Caco-2 (cell line): ENCODE measurements around the gene SMIM34. TPM values are rescaled to one million over a fixed set of nuclear protein-coding genes. Genes with fewer than 3 reads are reported as not detected.
A peak's percentile ranks its signal among the peaks of the same experiment; 100 is the strongest.
"Not testable (repeated sequence)": the region's sequence is repeated elsewhere in the genome, so short reads cannot be mapped to it uniquely, and the experiment has no call there.

Source experiments
- BruUV-seq: library from RNA; stranded (reverse); fragments of 400-500 nt; replicated peaks from 2 replicates; lab custom pipeline; 2021; lab: Mats Ljungman, UMichigan
- CTCF ChIA-PET: fragments of 300-600 bp; sonication (Branson Sonifier 250); formaldehyde crosslinking; loops from one replicate; lab custom pipeline; 2022; ENCODE audit warnings: antibody characterized with exemption; lab: Charles Lee
- POLR2A ChIA-PET: fragments of 300-600 bp; sonication (Branson Sonifier 250); formaldehyde crosslinking; loops from one replicate; lab custom pipeline; 2022; ENCODE audit warnings: antibody characterized with exemption; lab: Charles Lee
- DNase-seq, 2 experiments: peaks; one replicate each; pipeline versions ENCODE4 v3.0.0 to v3.0.0-alpha.2; 2020 to 2022
- H3K27me3 ChIP-seq: replicated peaks from 2 replicates; pipeline ENCODE4 v1.6.0; 2011; ENCODE audit warnings: low read length; ENCODE audit not compliant: control insufficient read depth, insufficient read depth
- H3K36me3 ChIP-seq: 2 replicates; pipeline ENCODE4 v1.5.1; 2011; ENCODE audit warnings: low read length; ENCODE audit not compliant: control insufficient read depth, insufficient read depth
- H3K4me1 ChIP-seq: fragments of 250-450 bp; sonication (Bioruptor Pico); 2 replicates; pipeline ENCODE4 v1.5.1; 2020; ENCODE audit warnings: mild to moderate bottlenecking
- H3K4me3 ChIP-seq: 2 replicates; pipeline ENCODE4 v1.5.1; 2011; ENCODE audit warnings: low read depth, mild to moderate bottlenecking, control low read depth, low read length
- H3K9me3 ChIP-seq: fragments of 250-450 bp; sonication (Bioruptor Pico); 2 replicates; pipeline ENCODE4 v1.5.1; 2020; ENCODE audit warnings: mild to moderate bottlenecking, moderate library complexity
- H3K27ac Mint-ChIP-seq: one replicate; pipeline ENCODE4 v1.8.0; 2022; ENCODE audit warnings: mixed read lengths; ENCODE audit not compliant: unreplicated experiment
- H3K27me3 Mint-ChIP-seq: one replicate; pipeline ENCODE4 v1.8.0; 2022; ENCODE audit warnings: mixed read lengths; ENCODE audit not compliant: insufficient read depth, unreplicated experiment
- H3K36me3 Mint-ChIP-seq: one replicate; pipeline ENCODE4 v1.8.0; 2022; ENCODE audit warnings: mild to moderate bottlenecking, mixed read lengths; ENCODE audit not compliant: insufficient read depth, unreplicated experiment
- H3K4me1 Mint-ChIP-seq: one replicate; pipeline ENCODE4 v1.8.0; 2022; ENCODE audit warnings: low read depth, mixed read lengths; ENCODE audit not compliant: unreplicated experiment
- H3K4me3 Mint-ChIP-seq: one replicate; pipeline ENCODE4 v1.8.0; 2022; ENCODE audit warnings: mild to moderate bottlenecking, moderate library complexity, mixed read lengths; ENCODE audit not compliant: unreplicated experiment
- H3K9me3 Mint-ChIP-seq: one replicate; pipeline ENCODE4 v1.8.0; 2022; ENCODE audit warnings: mixed read lengths; ENCODE audit not compliant: unreplicated experiment
- CTCF ChIP-seq, 2 experiments: fragments of 200-600 bp in 1 of 2; IDR thresholded peaks; 1 replicate in 1 of 2; 2 replicates in 1 of 2; pipeline versions ENCODE4 v1.5.1 to v1.8.0; 2011 to 2022; ENCODE audit warnings: antibody characterized with exemption in 1 of 2, control low read depth in 1 of 2, inconsistent platforms in 1 of 2, low read depth in 1 of 2, low read length in 1 of 2, mild to moderate bottlenecking in 1 of 2, moderate library complexity in 1 of 2; ENCODE audit not compliant: insufficient read depth in 1 of 2, severe bottlenecking in 1 of 2, unreplicated experiment in 1 of 2
- intact Hi-C: fragments of 100-400 bp; cut with micrococcal nuclease; formaldehyde crosslinking; loops from one replicate; pipeline ENCODE4 v1.10.0; 2022; ENCODE audit not compliant: unreplicated experiment
- total RNA-seq: library from RNA; stranded (reverse); gene quantifications from 2 replicates; pipeline ENCODE4 v1.2.3, GENCODE V29; 2022

Gene SMIM34
- total RNA-seq, 1 experiment from 2014 or later, result not detected

- POLR2A ChIA-PET, H3K9me3 ChIP-seq, H3K27me3 Mint-ChIP-seq, H3K4me1 ChIP-seq, H3K36me3 Mint-ChIP-seq, CTCF ChIA-PET, H3K9me3 Mint-ChIP-seq, H3K36me3 ChIP-seq, H3K27ac Mint-ChIP-seq, H3K27me3 ChIP-seq, DNase-seq, H3K4me3 ChIP-seq, H3K4me3 Mint-ChIP-seq, intact Hi-C loops, H3K4me1 Mint-ChIP-seq: not testable (repeated sequence)
- BruUV-seq, result TSS peak; percentile 87
These were observed 48.7 kb downstream of the SMIM34 start, which contains the start of gene SMIM11 for GRCh38 chr21:34374940-34375618. Gene SMIM11, plus strand, starts transcription at chr21:34375507. Its CDS starts 3,998 bp downstream, at chr21:34379505.

GRCh38 chr21:34374462-34374861 lies 49.3 kb downstream of the SMIM34 start:
- H3K36me3 Mint-ChIP-seq, POLR2A ChIA-PET, intact Hi-C loops, DNase-seq, H3K9me3 ChIP-seq, H3K27me3 Mint-ChIP-seq, H3K27me3 ChIP-seq, H3K4me1 ChIP-seq, H3K4me1 Mint-ChIP-seq, H3K4me3 Mint-ChIP-seq, H3K27ac Mint-ChIP-seq, BruUV-seq, H3K4me3 ChIP-seq, H3K36me3 ChIP-seq, H3K9me3 Mint-ChIP-seq: not testable (repeated sequence)
- CTCF ChIA-PET, result interaction anchor here (0.7 kb wide), 1 partner anchor 364 kb away, joined by 3 read pairs; no protein-coding TSS in a partner anchor

DNA sequence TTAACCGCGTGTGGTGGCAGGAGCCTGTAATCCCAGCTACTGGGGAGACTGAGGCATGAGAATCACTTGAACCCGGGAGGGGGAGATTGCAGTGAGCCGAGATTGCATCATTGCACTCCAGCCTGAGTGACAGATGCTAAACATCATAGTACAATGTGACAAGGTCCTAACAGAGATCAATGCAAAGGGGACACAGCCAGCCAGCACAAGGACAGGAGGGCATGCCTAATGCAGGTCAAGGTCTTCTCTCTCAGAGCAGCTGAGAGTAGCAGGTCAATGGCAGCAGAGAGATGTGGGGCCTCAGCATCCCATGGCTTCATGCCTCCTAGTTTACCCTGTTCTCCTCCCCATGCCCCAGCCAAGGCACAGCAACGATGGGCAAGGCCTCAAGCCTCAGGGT lies 51.4 kb downstream of the SMIM34 start:
- no peaks in the 10 kb centered on the region for H3K27me3 Mint-ChIP-seq
- intact Hi-C loops, result no loop called here
- DNase-seq, result no peak
- no peaks in the 10 kb centered on the region for H3K9me3 Mint-ChIP-seq
- H3K36me3 Mint-ChIP-seq, result no peaks in the 10 kb centered on the region
- no peaks in the 10 kb centered on the region for H3K27me3 ChIP-seq
- ChIA-PET CTCF (no interaction called here), POLR2A (no interaction called here)
- no TSS peak for BruUV-seq
- H3K4me3 ChIP-seq, result no peak overlapping the region
- no peaks in the 10 kb centered on the region for H3K9me3 ChIP-seq
- H3K4me1 ChIP-seq, result peaks cover 5% of the 10 kb centered on the region; the same call in 1 of the 2 replicates
- H3K27ac Mint-ChIP-seq, result no peak overlapping the region
- no peaks in the 10 kb centered on the region for H3K4me1 Mint-ChIP-seq
- TF ChIP-seq CTCF (IDR thresholded peaks at IDR 0.05; ENCODE audit: insufficient read depth in 1 of 2, low read depth in 1 of 2, low read length in 1 of 2, severe bottlenecking in 1 of 2, unreplicated experiment in 1 of 2), result no peak
- H3K4me3 Mint-ChIP-seq, result no peak overlapping the region
- H3K36me3 ChIP-seq, result no peaks in the 10 kb centered on the region

DNA sequence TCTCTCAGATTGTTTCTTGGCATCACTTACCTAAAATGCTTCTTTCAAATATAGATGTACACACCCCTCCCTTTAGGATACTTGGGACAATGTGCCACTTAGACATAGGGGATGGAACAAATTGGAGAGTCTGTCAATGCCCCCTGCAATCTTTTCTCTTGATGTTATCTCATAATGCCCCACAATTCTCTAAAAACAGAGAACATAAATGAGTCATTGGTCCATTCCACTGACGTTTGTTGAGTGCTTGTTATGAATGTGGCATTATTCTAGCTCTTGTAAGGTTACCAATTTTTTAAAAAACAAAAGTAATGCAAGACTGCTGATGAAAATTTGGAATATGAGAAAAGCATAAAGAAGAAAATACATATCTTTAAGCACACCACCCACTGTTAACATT lies 54.0 kb downstream of the SMIM34 start:
- Mint-ChIP-seq H3K27me3 (no peaks in the 10 kb centered on the region), H3K27ac (no peak overlapping the region), H3K36me3 (no peaks in the 10 kb centered on the region), H3K4me1 (no peaks in the 10 kb centered on the region), H3K4me3 (no peak overlapping the region), H3K9me3 (no peaks in the 10 kb centered on the region)
- TF ChIP-seq CTCF (IDR thresholded peaks at IDR 0.05; ENCODE audit: insufficient read depth in 1 of 2, low read depth in 1 of 2, low read length in 1 of 2, severe bottlenecking in 1 of 2, unreplicated experiment in 1 of 2), result no peak
- Histone ChIP-seq H3K36me3 (no peaks in the 10 kb centered on the region), H3K4me3 (no peak overlapping the region), H3K4me1 (peaks cover 8% of the 10 kb centered on the region; the same call in 1 of the 2 replicates), H3K9me3 (no peaks in the 10 kb centered on the region), H3K27me3 (no peaks in the 10 kb centered on the region)
- no TSS peak for BruUV-seq
- intact Hi-C loops, result no loop called here
- DNase-seq, result no peak
- ChIA-PET CTCF (no interaction called here), POLR2A (no interaction called here)

Other genes with a start within 250 kb of the SMIM34 start
- not detected in 2 replicates for gene KCNE2, start 59.9 kb downstream of the SMIM34 start, total RNA-seq
- 1.3 and 17.2 TPM in 2 replicates for gene SMIM11, start 48.4 kb downstream of the SMIM34 start, total RNA-seq
- 0.91 and 1.0 TPM in 2 replicates for gene KCNE1, start 88.3 kb upstream of the SMIM34 start, total RNA-seq
- 27.0 and 29.4 TPM in 2 replicates for gene RCAN1, start 191.2 kb upstream of the SMIM34 start, total RNA-seq
- gene CLIC6, start 245.0 kb upstream of the SMIM34 start, total RNA-seq, result not detected in 2 replicates